ENCODE measurements around the gene EMP3.

GRCh38 chr19:48325265-48325910, at the start of gene EMP3:
- TF ChIP-seq POLR2AphosphoS5 (IDR thresholded peaks at IDR 0.05; ENCODE audit: insufficient read depth in 1 of 2, low read depth in 1 of 2) (peak in 1 of 2 donors; percentile 79), POLR2A (IDR thresholded peaks at IDR 0.05) (peak in 1 of 2 donors; percentile 70)

Data from vagina (tissue), 2 donors.